Endodermal cell (in vitro differentiated cells): ENCODE measurements around the gene MALL. TPM values are rescaled to one million over a fixed set of nuclear protein-coding genes. Genes with fewer than 3 reads are reported as not detected.

Experiments used
- DNase-seq: peaks from one replicate; pipeline ENCODE4 v3.0.0-alpha.2; 2017
- H3K27ac ChIP-seq: 2 replicates; pipeline ENCODE4 v1.5.1; 2013; ENCODE audit warnings: mild to moderate bottlenecking, low read depth, low read length, moderate library complexity
- H3K27me3 ChIP-seq: 2 replicates; pipeline ENCODE4 v1.6.1; 2013; ENCODE audit warnings: mild to moderate bottlenecking, low read length, moderate library complexity; ENCODE audit not compliant: insufficient read depth, control insufficient read depth, poor library complexity, severe bottlenecking
- H3K36me3 ChIP-seq: 2 replicates; pipeline ENCODE4 v1.7.0; 2013; ENCODE audit warnings: mild to moderate bottlenecking, low read length, moderate library complexity; ENCODE audit not compliant: control insufficient read depth, insufficient read depth
- H3K4me1 ChIP-seq: one replicate; pipeline ENCODE4 v1.7.0; 2013; ENCODE audit warnings: low read length; ENCODE audit not compliant: control insufficient read depth, insufficient read depth
- H3K4me3 ChIP-seq: 2 replicates; pipeline ENCODE4 v1.5.1; 2013; ENCODE audit warnings: mild to moderate bottlenecking, low read length, moderate library complexity
- H3K9ac ChIP-seq: 2 replicates; pipeline ENCODE4 v1.6.1; 2013; ENCODE audit warnings: mild to moderate bottlenecking, low read length, moderate library complexity; ENCODE audit not compliant: poor library complexity, severe bottlenecking; ENCODE audit errors: extremely low read depth
- H3K9me3 ChIP-seq: 2 replicates; pipeline ENCODE4 v1.6.1; 2013; ENCODE audit warnings: mild to moderate bottlenecking, low read length, moderate library complexity; ENCODE audit not compliant: control insufficient read depth
- H3K27ac Mint-ChIP-seq: 2 replicates; pipeline ENCODE4 v1.8.0; 2020; ENCODE audit warnings: mixed read lengths
- H3K27me3 Mint-ChIP-seq: 2 replicates; pipeline ENCODE4 v1.8.0; 2021; ENCODE audit warnings: mild to moderate bottlenecking, mixed read lengths; ENCODE audit not compliant: insufficient read depth
- H3K36me3 Mint-ChIP-seq: 2 replicates; pipeline ENCODE4 v1.8.0; 2020; ENCODE audit warnings: low read depth, mixed read lengths
- H3K4me1 Mint-ChIP-seq: 2 replicates; pipeline ENCODE4 v1.8.0; 2020; ENCODE audit warnings: mixed read lengths
- H3K4me3 Mint-ChIP-seq: 2 replicates; pipeline ENCODE4 v1.8.0; 2020; ENCODE audit warnings: mild to moderate bottlenecking, moderate library complexity, mixed read lengths
- H3K9me3 Mint-ChIP-seq: 2 replicates; pipeline ENCODE4 v1.8.0; 2020; ENCODE audit warnings: mild to moderate bottlenecking, mixed read lengths
- CTCF ChIP-seq: fragments of 200-600 bp; sonication (generic); conservative IDR thresholded peaks from 2 replicates; pipeline ENCODE4 v1.5.0; 2021; ENCODE audit warnings: antibody characterized with exemption, mild to moderate bottlenecking
- WGBS, 2 experiments: methylation state at CpG; one replicate each; pipeline versions ENCODE4 v1.1.5 to v1.1.7; 2013; ENCODE audit warnings: missing lambda C conversion rate in 2 of 2, mixed read lengths in 1 of 2; ENCODE audit not compliant: insufficient coverage in 1 of 2, insufficient read length in 1 of 2; 5-methylcytosine and 5-hydroxymethylcytosine counted together
- total RNA-seq, 2 donors: library from RNA; stranded (reverse); fragmentation: NEBNext Ultra II Directional in 1 of 2; extraction: Animal tissue kit (Norgen Biotek cat#: 25700) in 1 of 2; gene quantifications; 2 replicates in 1 of 2; 3 replicates in 1 of 2; pipeline ENCODE4 v1.2.1, GENCODE V29; 2021

MALL gene
- total RNA-seq, 2 donors from 2014 or later: 2.7 to 5.2 TPM

- Histone ChIP-seq H3K4me1 (no peaks in the 10 kb centered on the region), H3K27me3 (no peaks in the 10 kb centered on the region), H3K9ac (no peak overlapping the region), H3K9me3 (peaks cover 8% of the 10 kb centered on the region), H3K36me3 (no peaks in the 10 kb centered on the region), H3K27ac (no peak overlapping the region), H3K4me3 (peak overlapping the region; percentile 35)
- DNase-seq: peak; percentile 26
- Mint-ChIP-seq H3K36me3 (no peaks in the 10 kb centered on the region), H3K27ac (no peak overlapping the region), H3K27me3 (peaks cover 29% of the 10 kb centered on the region), H3K9me3 (peaks cover 23% of the 10 kb centered on the region), H3K4me3 (no peak overlapping the region), H3K4me1 (peaks cover 11% of the 10 kb centered on the region)
- TF ChIP-seq CTCF: no peak
- 92 to 94% methylated on average over 2 to 3 of the region's 3 CpGs for WGBS, 2 experiments
Observed at GRCh38 chr2:110107092-110108079, 8.2 kb downstream of the MALL start.

GRCh38 chr2:110106642-110107041, 9.0 kb downstream of the MALL start:
- DNase-seq: peak; percentile 12
- H3K27me3 ChIP-seq: no peaks in the 10 kb centered on the region
- H3K4me3 ChIP-seq: no peak overlapping the region
- no peak overlapping the region for H3K9ac ChIP-seq
- TF ChIP-seq CTCF: no peak
- peaks cover 11% of the 10 kb centered on the region for H3K4me1 Mint-ChIP-seq
- peaks cover 20% of the 10 kb centered on the region for H3K9me3 Mint-ChIP-seq
- peaks cover 8% of the 10 kb centered on the region for H3K9me3 ChIP-seq
- H3K36me3 ChIP-seq: no peaks in the 10 kb centered on the region
- no peak overlapping the region for H3K27ac ChIP-seq
- WGBS, 2 experiments: 94 to 95% methylated on average over 4 to 6 of the region's 6 CpGs
- no peaks in the 10 kb centered on the region for H3K36me3 Mint-ChIP-seq
- H3K4me1 ChIP-seq: no peaks in the 10 kb centered on the region
- peaks cover 22% of the 10 kb centered on the region for H3K27me3 Mint-ChIP-seq
- H3K27ac Mint-ChIP-seq: no peak overlapping the region
- no peak overlapping the region for H3K4me3 Mint-ChIP-seq

GRCh38 chr2:110105608-110106467, 9.8 kb downstream of the MALL start:
- peak; percentile 10 for DNase-seq
- H3K27ac ChIP-seq: no peak overlapping the region
- no peaks in the 10 kb centered on the region for H3K36me3 Mint-ChIP-seq
- H3K27ac Mint-ChIP-seq: no peak overlapping the region
- no peak for TF ChIP-seq CTCF
- H3K27me3 Mint-ChIP-seq: peaks cover 16% of the 10 kb centered on the region
- peaks cover 8% of the 10 kb centered on the region for H3K9me3 ChIP-seq
- no peaks in the 10 kb centered on the region for H3K27me3 ChIP-seq
- H3K4me3 Mint-ChIP-seq: no peak overlapping the region
- H3K4me1 Mint-ChIP-seq: peaks cover 11% of the 10 kb centered on the region
- no peak overlapping the region for H3K9ac ChIP-seq
- peaks cover 17% of the 10 kb centered on the region for H3K9me3 Mint-ChIP-seq
- H3K36me3 ChIP-seq: no peaks in the 10 kb centered on the region
- H3K4me3 ChIP-seq: no peak overlapping the region
- no peaks in the 10 kb centered on the region for H3K4me1 ChIP-seq
- WGBS, 2 experiments: 90 to 91% methylated on average over 3 to 8 of the region's 8 CpGs
